HepG2 (cell line): Measurements from ENCODE around the gene AHCYL1. TPM values are rescaled to one million over a fixed set of nuclear protein-coding genes. Genes with fewer than 3 reads are reported as not detected.

Experiments used
- ATAC-seq: fragments of 200-7000 bp; cut with Tn5 transposase; 3 replicates; pipeline ENCODE4 v1.9.1; 2020; ENCODE audit warnings: mild to moderate bottlenecking, moderate library complexity
- BruUV-seq: library from RNA; stranded (reverse); fragments of 400-500 nt; replicated peaks from 2 replicates; lab custom pipeline; 2021; lab: Mats Ljungman, UMichigan
- CTCF ChIA-PET: fragments of 300-600 bp; formaldehyde crosslinking; extraction: SDS; loops from one replicate; lab custom pipeline; 2021; ENCODE audit warnings: low total read pairs, inconsistent platforms, low intra/inter-chr PET ratio; lab: Yijun Ruan, JAX
- POLR2A ChIA-PET: fragments of 350-600 bp; sonication (Branson Sonifier 250); formaldehyde crosslinking; loops from one replicate; lab custom pipeline; 2020; ENCODE audit warnings: antibody characterized with exemption, inconsistent platforms; lab: Yijun Ruan, JAX
- DNase-seq: peaks from one replicate; pipeline ENCODE4 v3.0.0-alpha.2; 2015; ENCODE audit warnings: low spot score
- FAIRE-seq: peaks from 3 replicates; lab custom pipeline; 2011; peaks lifted over from hg19 to GRCh38; lab: Jason Lieb, UNC
- H2AFZ ChIP-seq: one replicate; pipeline ENCODE4 v1.6.1; 2011; ENCODE audit warnings: low read length, inconsistent platforms
- H3K27ac ChIP-seq: fragments of 300-600 bp; 3 replicates; pipeline ENCODE4 v1.8.0; 2011; ENCODE audit warnings: mixed run types, mild to moderate bottlenecking, mixed read lengths, low read length, inconsistent platforms; ENCODE audit not compliant: insufficient read depth; ENCODE audit errors: extremely low read length
- H3K27me3 ChIP-seq, 2 experiments: fragments of 200-600 bp in 1 of 2; 2 replicates in 1 of 2; 3 replicates in 1 of 2; pipeline versions ENCODE4 v1.6.0 to v1.8.0; 2011; ENCODE audit warnings: low read length in 2 of 2, mild to moderate bottlenecking in 2 of 2, moderate library complexity in 2 of 2, inconsistent platforms in 1 of 2; ENCODE audit not compliant: insufficient read depth in 2 of 2, control insufficient read depth in 1 of 2
- H3K36me3 ChIP-seq, 2 experiments: fragments of 200-600 bp in 1 of 2; replicated peaks in 1 of 2; 2 replicates in 1 of 2; 3 replicates in 1 of 2; pipeline versions ENCODE4 v1.5.1 to v1.8.0; 2011; ENCODE audit warnings: low read length in 2 of 2, inconsistent platforms in 1 of 2; ENCODE audit not compliant: insufficient read depth in 2 of 2, control insufficient read depth in 1 of 2
- H3K4me1 ChIP-seq: 2 replicates; pipeline ENCODE4 v1.5.1; 2012; ENCODE audit warnings: low read length, inconsistent platforms; ENCODE audit not compliant: insufficient read depth
- H3K4me2 ChIP-seq: 2 replicates; pipeline ENCODE4 v1.6.0; 2011; ENCODE audit warnings: low read depth, low read length, inconsistent platforms
- H3K4me3 ChIP-seq, 3 experiments: fragments of 200-600 bp in 1 of 3; sonication (generic), shearing (Covaris generic) in 1 of 3; replicated peaks in 1 of 3; 2 replicates each; pipeline ENCODE4 v1.5.1; 2011 to 2016; ENCODE audit warnings: low read length in 3 of 3, inconsistent platforms in 2 of 3, low read depth in 2 of 3, mild to moderate bottlenecking in 2 of 3, control low read depth in 1 of 3, mixed read lengths in 1 of 3; ENCODE audit not compliant: insufficient read depth in 1 of 3
- H3K79me2 ChIP-seq: one replicate; pipeline ENCODE4 v1.6.1; 2011; ENCODE audit warnings: low read length, inconsistent platforms; ENCODE audit not compliant: insufficient read depth
- H3K9ac ChIP-seq: 2 replicates; pipeline ENCODE4 v1.6.0; 2011; ENCODE audit warnings: mild to moderate bottlenecking, low read depth, low read length, inconsistent platforms; ENCODE audit not compliant: insufficient read depth
- H3K9me3 ChIP-seq: 2 replicates; pipeline ENCODE4 v1.5.1; 2012; ENCODE audit warnings: mild to moderate bottlenecking, low read length
- H4K20me1 ChIP-seq: 2 replicates; pipeline ENCODE4 v1.6.0; 2011; ENCODE audit warnings: inconsistent platforms, mild to moderate bottlenecking, low read length, moderate library complexity; ENCODE audit not compliant: insufficient read depth
- ARID2 ChIP-seq: sonication (generic); formaldehyde crosslinking; IDR thresholded peaks from 2 replicates; pipeline ENCODE4 v1.8.1; 2022; ENCODE audit warnings: mild to moderate bottlenecking, missing genetic modification reagents, borderline replicate concordance
- FOXA3 ChIP-seq: IDR thresholded peaks from 2 replicates; pipeline ENCODE4 v1.6.1; 2016; ENCODE audit warnings: missing genetic modification reagents, missing compliant biosample characterization
- NCOA2 ChIP-seq: sonication (generic); formaldehyde crosslinking; IDR thresholded peaks from 2 replicates; pipeline ENCODE4 v1.8.0; 2022; ENCODE audit warnings: inconsistent platforms
- PRDM10 ChIP-seq: sonication (generic); formaldehyde crosslinking; IDR thresholded peaks from 2 replicates; pipeline ENCODE4 v1.4.0; 2020; ENCODE audit warnings: low read depth, missing genetic modification reagents
- RBAK ChIP-seq: sonication (generic); formaldehyde crosslinking; IDR thresholded peaks from 2 replicates; pipeline ENCODE4 v1.5.1; 2020; ENCODE audit warnings: mild to moderate bottlenecking, missing genetic modification reagents
- SRY ChIP-seq: sonication (generic); formaldehyde crosslinking; IDR thresholded peaks from 2 replicates; pipeline ENCODE4 v1.8.0; 2022; ENCODE audit warnings: mild to moderate bottlenecking, missing genetic modification reagents
- XBP1 ChIP-seq: sonication (generic); formaldehyde crosslinking; IDR thresholded peaks from 2 replicates; pipeline ENCODE4 v1.5.0; 2020; ENCODE audit warnings: missing genetic modification reagents
- YEATS2 ChIP-seq: sonication (generic); formaldehyde crosslinking; IDR thresholded peaks from 2 replicates; pipeline ENCODE4 v1.4.0; 2020; ENCODE audit warnings: missing genetic modification reagents, borderline replicate concordance
- ZNF207 ChIP-seq: fragments of 450-650 bp; IDR thresholded peaks from 2 replicates; pipeline ENCODE4 v1.6.1; 2016; ENCODE audit warnings: antibody characterized with exemption, borderline replicate concordance
- ZNF317 ChIP-seq: sonication (generic); formaldehyde crosslinking; IDR thresholded peaks from 2 replicates; pipeline ENCODE4 v1.5.0; 2020; ENCODE audit warnings: mild to moderate bottlenecking, missing genetic modification reagents
- ZNF580 ChIP-seq: IDR thresholded peaks from 2 replicates; pipeline ENCODE4 v1.6.1; 2016; ENCODE audit warnings: low read depth, borderline replicate concordance
- ZNF589 ChIP-seq: sonication (generic); formaldehyde crosslinking; conservative IDR thresholded peaks from 2 replicates; pipeline ENCODE4 v1.8.0; 2022; ENCODE audit warnings: mild to moderate bottlenecking, moderate library complexity, missing genetic modification reagents
- ZNF776 ChIP-seq: sonication (generic); formaldehyde crosslinking; IDR thresholded peaks from 2 replicates; pipeline ENCODE4 v1.4.0; 2020; ENCODE audit warnings: mild to moderate bottlenecking, missing genetic modification reagents
- ZNF792 ChIP-seq: IDR thresholded peaks from 2 replicates; pipeline ENCODE4 v1.6.1; 2016
- WGBS: methylation state at CpG from one replicate; pipeline ENCODE4 v1.1.6; 2017; ENCODE audit warnings: low lambda C conversion rate; 5-methylcytosine and 5-hydroxymethylcytosine counted together
- in situ Hi-C: cut with HindIII; loops from 2 replicates; pipeline ENCODE4 v1.10.0; 2017; ENCODE audit warnings: low pct_unique_long_range_greater_than_20kb; ENCODE audit not compliant: extremely low pct_ligation_motif_present
- intact Hi-C: fragments of 100-400 bp; cut with micrococcal nuclease; formaldehyde crosslinking; loops from one replicate; pipeline ENCODE4 v1.10.0; 2022; ENCODE audit not compliant: unreplicated experiment
- polyA plus RNA-seq, 8 experiments: library from polyadenylated mRNA; depleted of rRNA in 3 of 8; stranded (reverse) in 7 of 8; unstranded in 1 of 8; fragments of >200 nt; fragmentation: Illumina TruSeq in 4 of 8; extraction: Trizol in 4 of 8; gene quantifications; 2 replicates each; pipeline versions ENCODE4 v1.2.1 to v1.2.3, GENCODE V29; 2011 to 2016; ENCODE audit warnings: low read depth in 4 of 8, missing spikeins in 1 of 8, mixed read lengths in 1 of 8; ENCODE audit not compliant: insufficient read depth in 1 of 8
- total RNA-seq, 5 experiments: library from RNA; depleted of rRNA; stranded (reverse); fragments of >200 nt; fragmentation: Illumina TruSeq; extraction: Trizol; gene quantifications; 2 replicates each; pipeline ENCODE4 v1.2.3, GENCODE V29; 2016; ENCODE audit warnings: low read depth in 1 of 5
- TF ChIP-seq, protein P1 (sequence below): sonication (generic); formaldehyde crosslinking; IDR thresholded peaks from 2 replicates; pipeline ENCODE4 v1.5.0; 2020; ENCODE audit warnings: missing genetic modification reagents
- TF ChIP-seq, protein P2 (sequence below): fragments of 450-650 bp; IDR thresholded peaks from 2 replicates; pipeline ENCODE4 v1.6.1; 2017; ENCODE audit warnings: mild to moderate bottlenecking
- TF ChIP-seq, protein P3 (sequence below): sonication (generic); formaldehyde crosslinking; IDR thresholded peaks from 2 replicates; pipeline ENCODE4 v1.8.0; 2022; ENCODE audit warnings: mild to moderate bottlenecking, missing genetic modification reagents, moderate library complexity

Gene AHCYL1
- total and polyA plus RNA-seq, 2 of the 13 experiments (the other 11 are each of a cell fraction or from before 2014, with no cell fraction given), result 40.9 to 76.3 TPM

GRCh38 chr1:109979489-109980091 is 5.0 kb upstream of the AHCYL1 start:
- H3K27ac ChIP-seq, result no peak overlapping the region
- peaks cover 78% of the 10 kb centered on the region for H3K4me1 ChIP-seq
- no peak overlapping the region for H3K9ac ChIP-seq
- peaks cover 15% of the 10 kb centered on the region for H3K9me3 ChIP-seq
- H3K27me3 ChIP-seq, result no peaks in the 10 kb centered on the region
- no peak overlapping the region for H2AFZ ChIP-seq
- in situ Hi-C loops (loop anchor here (5.0 to 10.0 kb wide), 3 partner anchors 57 to 335 kb away; no protein-coding TSS in a partner anchor), intact Hi-C loops (loop anchor here (1.0 to 10.0 kb wide), 7 partner anchors 19 to 435 kb away; partner anchors contain the start of genes GNAI3 and GSTM5)
- no peak overlapping the region for H3K4me2 ChIP-seq
- H3K4me3 ChIP-seq, result no peak overlapping the region
- H4K20me1 ChIP-seq, result no peaks in the 10 kb centered on the region
- no peak for DNase-seq
- BruUV-seq, result no TSS peak
- FAIRE-seq, result no peak
- CTCF ChIA-PET, result interaction anchor here (1.8 to 3.3 kb wide), 3 partner anchors 19 to 203 kb away, joined by 17 to 21 read pairs (median 18); no protein-coding TSS in a partner anchor
- WGBS, result 48% methylated on average over 5 of the region's 5 CpGs
- no peak for ATAC-seq
- POLR2A ChIA-PET, result interaction anchor here (7.1 kb wide), 1 partner anchor 19 kb away, joined by 34 read pairs; no protein-coding TSS in a partner anchor
- H3K79me2 ChIP-seq, result no peaks in the 10 kb centered on the region
- H3K36me3 ChIP-seq, result no peaks in the 10 kb centered on the region
- TF ChIP-seq ZNF776, result no peak
- TF ChIP-seq, protein P1, sequence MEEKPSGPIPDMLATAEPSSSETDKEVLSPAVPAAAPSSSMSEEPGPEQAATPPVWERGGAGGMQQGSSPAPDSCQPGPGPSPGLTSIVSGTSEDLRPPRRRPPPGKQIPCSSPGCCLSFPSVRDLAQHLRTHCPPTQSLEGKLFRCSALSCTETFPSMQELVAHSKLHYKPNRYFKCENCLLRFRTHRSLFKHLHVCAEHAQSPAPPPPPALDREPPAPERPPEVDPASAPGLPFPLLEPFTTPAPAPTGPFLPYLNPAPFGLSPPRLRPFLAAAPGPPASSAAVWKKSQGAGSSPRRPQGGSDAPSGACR (CRISPR knock-in tag), result no peak
- TF ChIP-seq FOXA3 (CRISPR knock-in tag), result no peak
- TF ChIP-seq ZNF589 (CRISPR knock-in tag), result no peak
- no peak for TF ChIP-seq ARID2 (CRISPR knock-in tag)
- TF ChIP-seq YEATS2 (CRISPR knock-in tag), result no peak
- TF ChIP-seq ZNF207, result no peak
- TF ChIP-seq, protein P2, sequence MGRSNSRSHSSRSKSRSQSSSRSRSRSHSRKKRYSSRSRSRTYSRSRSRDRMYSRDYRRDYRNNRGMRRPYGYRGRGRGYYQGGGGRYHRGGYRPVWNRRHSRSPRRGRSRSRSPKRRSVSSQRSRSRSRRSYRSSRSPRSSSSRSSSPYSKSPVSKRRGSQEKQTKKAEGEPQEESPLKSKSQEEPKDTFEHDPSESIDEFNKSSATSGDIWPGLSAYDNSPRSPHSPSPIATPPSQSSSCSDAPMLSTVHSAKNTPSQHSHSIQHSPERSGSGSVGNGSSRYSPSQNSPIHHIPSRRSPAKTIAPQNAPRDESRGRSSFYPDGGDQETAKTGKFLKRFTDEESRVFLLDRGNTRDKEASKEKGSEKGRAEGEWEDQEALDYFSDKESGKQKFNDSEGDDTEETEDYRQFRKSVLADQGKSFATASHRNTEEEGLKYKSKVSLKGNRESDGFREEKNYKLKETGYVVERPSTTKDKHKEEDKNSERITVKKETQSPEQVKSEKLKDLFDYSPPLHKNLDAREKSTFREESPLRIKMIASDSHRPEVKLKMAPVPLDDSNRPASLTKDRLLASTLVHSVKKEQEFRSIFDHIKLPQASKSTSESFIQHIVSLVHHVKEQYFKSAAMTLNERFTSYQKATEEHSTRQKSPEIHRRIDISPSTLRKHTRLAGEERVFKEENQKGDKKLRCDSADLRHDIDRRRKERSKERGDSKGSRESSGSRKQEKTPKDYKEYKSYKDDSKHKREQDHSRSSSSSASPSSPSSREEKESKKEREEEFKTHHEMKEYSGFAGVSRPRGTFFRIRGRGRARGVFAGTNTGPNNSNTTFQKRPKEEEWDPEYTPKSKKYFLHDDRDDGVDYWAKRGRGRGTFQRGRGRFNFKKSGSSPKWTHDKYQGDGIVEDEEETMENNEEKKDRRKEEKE, result no peak
- TF ChIP-seq PRDM10 (CRISPR knock-in tag), result no peak
- TF ChIP-seq, protein P3, sequence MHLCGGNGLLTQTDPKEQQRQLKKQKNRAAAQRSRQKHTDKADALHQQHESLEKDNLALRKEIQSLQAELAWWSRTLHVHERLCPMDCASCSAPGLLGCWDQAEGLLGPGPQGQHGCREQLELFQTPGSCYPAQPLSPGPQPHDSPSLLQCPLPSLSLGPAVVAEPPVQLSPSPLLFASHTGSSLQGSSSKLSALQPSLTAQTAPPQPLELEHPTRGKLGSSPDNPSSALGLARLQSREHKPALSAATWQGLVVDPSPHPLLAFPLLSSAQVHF, result no peak
- TF ChIP-seq ZNF792 (CRISPR knock-in tag), result no peak
- no peak for TF ChIP-seq NCOA2 (CRISPR knock-in tag)
- no peak for TF ChIP-seq ZNF580 (CRISPR knock-in tag)
- TF ChIP-seq ZNF317, result no peak
- no peak for TF ChIP-seq SRY (CRISPR knock-in tag)
- no peak for TF ChIP-seq RBAK (CRISPR knock-in tag)
- TF ChIP-seq XBP1 (CRISPR knock-in tag), result no peak
